Right lobe of liver (tissue), 4 donors: Measurements from ENCODE around the gene ARHGAP4.

Experiments used
- CTCF ChIP-seq, 4 donors: fragments of 200-600 bp in 3 of 4; fragments of 450-650 bp in 1 of 4; IDR thresholded peaks; one replicate each; pipeline versions ENCODE4 v1.5.1 to v1.8.0; 2016 to 2022; ENCODE audit warnings: antibody characterized with exemption in 4 of 4, mild to moderate bottlenecking in 2 of 4
- POLR2A ChIP-seq: fragments of 450-650 bp; IDR thresholded peaks from one replicate; pipeline ENCODE4 v1.6.1; 2017; ENCODE audit warnings: antibody characterized with exemption, mild to moderate bottlenecking
- donor health status: DM: no; HTN: no; CAD: no.
- donor health status: DM: no; HTN: no; CAD: no.
- donor health status: DM: no; HTN: yes; CAD: no.

- no peak for TF ChIP-seq CTCF (IDR thresholded peaks at IDR 0.05)
- TF ChIP-seq POLR2A, result no peak
These were observed 14.3 kb downstream of the ARHGAP4 start for GRCh38 chrX:153911798-153912197.
